Smooth muscle cell (in vitro differentiated cells): ENCODE results near the gene MYL11. TPM values are rescaled to one million over a fixed set of nuclear protein-coding genes. Genes with fewer than 3 reads are reported as not detected.

ENCODE experiments used
- DNase-seq: peaks from one replicate; lab custom pipeline; 2025; ENCODE audit not compliant: unreplicated experiment; lab: John Stamatoyannopoulos, UW
- H2AFZ ChIP-seq: fragments of 200-600 bp; sonication (generic); 2 replicates; pipeline ENCODE4 v1.6.0; 2016; ENCODE audit warnings: antibody characterized with exemption, low read depth, mild to moderate bottlenecking
- H3F3A ChIP-seq: fragments of 200-600 bp; sonication (generic); 2 replicates; pipeline ENCODE4 v1.6.0; 2017; ENCODE audit warnings: antibody characterized with exemption, low read depth
- H3K27ac ChIP-seq: fragments of 200-600 bp; sonication (generic); 2 replicates; pipeline ENCODE4 v1.5.1; 2016; ENCODE audit warnings: low read depth, mild to moderate bottlenecking
- H3K27me3 ChIP-seq: fragments of 200-600 bp; sonication (generic); 2 replicates; pipeline ENCODE4 v1.6.1; 2016; ENCODE audit warnings: low read depth, mild to moderate bottlenecking
- H3K36me3 ChIP-seq: fragments of 200-600 bp; sonication (generic); 2 replicates; pipeline ENCODE4 v1.5.1; 2016; ENCODE audit warnings: low read depth
- H3K4me1 ChIP-seq: fragments of 200-600 bp; sonication (generic); 2 replicates; pipeline ENCODE4 v1.5.1; 2016; ENCODE audit warnings: low read depth
- H3K4me2 ChIP-seq: fragments of 200-600 bp; sonication (generic); 2 replicates; pipeline ENCODE4 v1.6.0; 2016; ENCODE audit warnings: mild to moderate bottlenecking
- H3K4me3 ChIP-seq: fragments of 200-600 bp; sonication (generic); 2 replicates; pipeline ENCODE4 v1.5.1; 2016; ENCODE audit warnings: mild to moderate bottlenecking
- H3K79me2 ChIP-seq: fragments of 200-600 bp; sonication (generic); 2 replicates; pipeline ENCODE4 v1.6.0; 2016; ENCODE audit warnings: low read depth, mild to moderate bottlenecking
- H3K9ac ChIP-seq: fragments of 200-600 bp; sonication (generic); 2 replicates; pipeline ENCODE4 v1.6.0; 2016; ENCODE audit warnings: low read depth
- H3K9me3 ChIP-seq: fragments of 200-600 bp; sonication (generic); replicated peaks from 2 replicates; pipeline ENCODE4 v1.5.1; 2016; ENCODE audit warnings: low read depth
- H4K20me1 ChIP-seq: fragments of 200-600 bp; sonication (generic); 2 replicates; pipeline ENCODE4 v1.6.0; 2016; ENCODE audit warnings: low read depth
- WGBS: methylation state at CpG from one replicate; pipeline ENCODE4 v1.1.7; 2016; ENCODE audit warnings: low lambda C conversion rate; 5-methylcytosine and 5-hydroxymethylcytosine counted together
- polyA plus RNA-seq: library from polyadenylated mRNA; unstranded; fragments of >200 nt; fragmentation: Nextera tagmentation; extraction: Ambion mirVana; gene quantifications from 2 replicates; pipeline ENCODE4 v1.2.1, GENCODE V29; 2016
- total RNA-seq: library from RNA; depleted of rRNA; stranded (reverse); fragments of >200 nt; gene quantifications from 2 replicates; pipeline ENCODE4 v1.2.3, GENCODE V29; 2014
- TF ChIP-seq, protein P1 (sequence below): fragments of 200-600 bp; sonication (generic); IDR thresholded peaks from 2 replicates; pipeline ENCODE4 v1.5.1; 2017; ENCODE audit warnings: borderline replicate concordance, mild to moderate bottlenecking, antibody characterized with exemption; ENCODE audit not compliant: insufficient read depth, poor library complexity, severe bottlenecking

Gene MYL11
- total and polyA plus RNA-seq, 2 experiments from 2014 or later: 3.6 TPM; not detected in 1

DNA sequence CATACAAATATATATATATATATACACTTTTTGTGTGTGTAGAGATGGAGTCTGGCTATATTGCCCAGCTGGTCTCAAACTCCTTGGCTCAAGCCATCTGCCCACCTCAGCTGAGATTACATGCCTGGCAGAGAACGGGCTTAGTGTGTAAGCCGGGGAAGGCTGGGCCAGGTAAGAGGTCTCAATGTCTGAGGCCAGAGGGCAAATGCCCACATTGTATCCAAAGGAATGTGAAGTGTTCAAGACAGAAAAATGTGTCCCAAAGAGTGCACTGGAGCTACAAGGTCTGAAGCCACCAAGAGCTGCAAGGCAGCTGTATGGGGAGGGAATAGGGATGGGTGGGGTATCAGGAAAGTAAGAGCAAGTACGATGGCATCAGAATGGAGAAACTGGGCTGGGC, 28.3 kb upstream of the MYL11 start:
- Histone ChIP-seq H3K9ac (no peak overlapping the region), H3F3A (no peaks in the 10 kb centered on the region), H3K27ac (no peak overlapping the region), H3K9me3 (no peaks in the 10 kb centered on the region), H3K36me3 (no peaks in the 10 kb centered on the region), H4K20me1 (no peaks in the 10 kb centered on the region), H3K79me2 (no peaks in the 10 kb centered on the region), H3K4me3 (no peak overlapping the region), H2AFZ (no peak overlapping the region), H3K4me1 (no peaks in the 10 kb centered on the region), H3K4me2 (no peak overlapping the region), H3K27me3 (no peaks in the 10 kb centered on the region)
- DNase-seq: no peak
- 98% methylated on average over 3 of the region's 3 CpGs for WGBS
- TF ChIP-seq, protein P1, sequence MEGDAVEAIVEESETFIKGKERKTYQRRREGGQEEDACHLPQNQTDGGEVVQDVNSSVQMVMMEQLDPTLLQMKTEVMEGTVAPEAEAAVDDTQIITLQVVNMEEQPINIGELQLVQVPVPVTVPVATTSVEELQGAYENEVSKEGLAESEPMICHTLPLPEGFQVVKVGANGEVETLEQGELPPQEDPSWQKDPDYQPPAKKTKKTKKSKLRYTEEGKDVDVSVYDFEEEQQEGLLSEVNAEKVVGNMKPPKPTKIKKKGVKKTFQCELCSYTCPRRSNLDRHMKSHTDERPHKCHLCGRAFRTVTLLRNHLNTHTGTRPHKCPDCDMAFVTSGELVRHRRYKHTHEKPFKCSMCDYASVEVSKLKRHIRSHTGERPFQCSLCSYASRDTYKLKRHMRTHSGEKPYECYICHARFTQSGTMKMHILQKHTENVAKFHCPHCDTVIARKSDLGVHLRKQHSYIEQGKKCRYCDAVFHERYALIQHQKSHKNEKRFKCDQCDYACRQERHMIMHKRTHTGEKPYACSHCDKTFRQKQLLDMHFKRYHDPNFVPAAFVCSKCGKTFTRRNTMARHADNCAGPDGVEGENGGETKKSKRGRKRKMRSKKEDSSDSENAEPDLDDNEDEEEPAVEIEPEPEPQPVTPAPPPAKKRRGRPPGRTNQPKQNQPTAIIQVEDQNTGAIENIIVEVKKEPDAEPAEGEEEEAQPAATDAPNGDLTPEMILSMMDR: no peak

DNA sequence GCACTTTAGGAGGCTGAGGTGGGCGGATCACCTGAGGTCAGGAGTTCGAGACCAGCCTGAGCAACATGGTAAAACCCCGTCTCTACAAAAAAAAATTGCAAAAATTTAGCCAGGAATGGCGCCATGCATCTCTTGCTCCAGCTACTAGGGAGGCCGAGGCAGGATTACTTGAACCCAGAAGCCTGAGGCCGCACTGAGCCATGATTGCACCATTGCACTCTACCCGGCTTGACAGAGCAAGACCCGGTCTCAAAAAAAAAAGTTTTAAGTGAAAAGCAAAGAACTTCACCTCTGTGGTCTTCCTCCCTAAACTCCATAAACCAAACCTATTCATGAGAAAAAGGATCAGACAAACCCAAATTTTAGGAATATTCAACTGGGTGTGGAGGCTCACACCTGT, 26.5 kb upstream of the MYL11 start:
- Histone ChIP-seq H2AFZ (no peak overlapping the region), H3K79me2 (no peaks in the 10 kb centered on the region), H3F3A (peaks cover 3% of the 10 kb centered on the region), H3K27me3 (no peaks in the 10 kb centered on the region), H3K4me1 (no peaks in the 10 kb centered on the region), H3K9ac (no peak overlapping the region), H4K20me1 (no peaks in the 10 kb centered on the region), H3K4me3 (no peak overlapping the region), H3K9me3 (no peaks in the 10 kb centered on the region), H3K27ac (no peak overlapping the region), H3K4me2 (no peak overlapping the region), H3K36me3 (no peaks in the 10 kb centered on the region)
- DNase-seq: no peak
- TF ChIP-seq, protein P1: no peak
- 98% methylated on average over 8 of the region's 8 CpGs for WGBS

DNA sequence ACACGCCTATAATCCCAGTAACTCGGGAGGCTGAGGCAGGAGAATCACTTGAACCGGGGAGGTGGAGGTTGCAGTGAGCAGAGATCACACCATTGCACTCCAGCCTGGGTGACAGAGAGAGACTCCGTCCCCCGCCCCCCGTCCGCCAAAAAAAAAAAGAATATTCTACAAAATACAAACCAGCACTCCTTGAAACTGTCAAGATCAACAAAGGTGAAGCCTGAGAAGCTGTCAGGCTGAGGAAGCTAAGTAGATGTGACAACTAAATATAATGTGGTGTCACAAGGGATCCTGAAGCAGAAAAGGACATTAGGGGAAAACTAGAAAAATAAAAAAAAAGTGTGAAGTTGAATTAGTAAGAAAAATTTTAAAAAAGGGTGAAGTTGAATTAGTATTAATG, 25.7 kb upstream of the MYL11 start:
- H3K27ac ChIP-seq: no peak overlapping the region
- H3F3A ChIP-seq: peaks cover 3% of the 10 kb centered on the region
- peaks cover 5% of the 10 kb centered on the region for H3K79me2 ChIP-seq
- H3K4me3 ChIP-seq: no peak overlapping the region
- TF ChIP-seq, protein P1: no peak
- no peak for DNase-seq
- H2AFZ ChIP-seq: no peak overlapping the region
- H3K4me2 ChIP-seq: no peak overlapping the region
- no peaks in the 10 kb centered on the region for H3K36me3 ChIP-seq
- H3K4me1 ChIP-seq: peaks cover 3% of the 10 kb centered on the region
- 97% methylated on average over 7 of the region's 7 CpGs for WGBS
- H3K27me3 ChIP-seq: no peaks in the 10 kb centered on the region
- no peaks in the 10 kb centered on the region for H3K9me3 ChIP-seq
- H4K20me1 ChIP-seq: no peaks in the 10 kb centered on the region
- no peak overlapping the region for H3K9ac ChIP-seq

DNA sequence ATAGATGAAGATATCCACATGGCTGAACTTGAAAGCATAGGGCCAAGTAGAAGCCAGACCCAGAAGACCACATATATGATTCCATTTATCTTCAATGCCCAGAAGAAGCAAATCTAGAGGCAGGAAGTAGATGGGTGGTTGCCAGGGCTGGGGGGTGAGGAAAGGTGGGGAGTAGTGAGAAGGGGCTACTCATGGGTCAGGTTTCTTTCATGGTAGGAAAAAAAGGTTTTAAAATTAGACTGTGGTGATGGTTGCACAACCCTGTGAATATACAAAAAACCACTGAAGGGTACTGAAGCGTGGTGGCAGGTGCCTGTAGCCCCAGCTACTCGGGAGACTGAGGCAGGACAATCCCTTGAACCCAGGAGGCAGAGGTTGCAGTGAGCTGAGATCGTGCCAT, 24.9 kb upstream of the MYL11 start:
- Histone ChIP-seq H3K4me1 (peaks cover 8% of the 10 kb centered on the region), H3K79me2 (peaks cover 12% of the 10 kb centered on the region), H3K9ac (no peak overlapping the region), H3K27me3 (no peaks in the 10 kb centered on the region), H3K36me3 (no peaks in the 10 kb centered on the region), H3K27ac (no peak overlapping the region), H4K20me1 (no peaks in the 10 kb centered on the region), H3F3A (peaks cover 3% of the 10 kb centered on the region), H2AFZ (no peak overlapping the region), H3K4me2 (no peak overlapping the region), H3K4me3 (no peak overlapping the region), H3K9me3 (no peaks in the 10 kb centered on the region)
- TF ChIP-seq, protein P1: no peak
- 100% methylated on average over 3 of the region's 3 CpGs for WGBS
- DNase-seq: no peak
